Cardiac muscle cell (in vitro differentiated cells and primary cell): ENCODE measurements around the gene FSIP1. TPM values are rescaled to one million over a fixed set of nuclear protein-coding genes. Genes with fewer than 3 reads are reported as not detected.

Source experiments
- DNase-seq, 2 donors: peaks; one replicate each; pipeline versions ENCODE4 v3.0.0 to v3.0.0-alpha.2; 2010 to 2017; ENCODE audit warnings: low read depth in 1 of 2, low spot score in 1 of 2
- H3K27ac ChIP-seq: fragments of 200-600 bp; sonication (generic); 2 replicates; pipeline ENCODE4 v1.5.1; 2016
- H3K27me3 ChIP-seq: fragments of 200-600 bp; sonication (generic); 2 replicates; pipeline ENCODE4 v1.6.0; 2016; ENCODE audit warnings: control low read depth
- H3K36me3 ChIP-seq: fragments of 200-600 bp; sonication (generic); 2 replicates; pipeline ENCODE4 v1.5.1; 2016; ENCODE audit warnings: control low read depth
- H3K4me1 ChIP-seq: fragments of 200-600 bp; sonication (generic); 2 replicates; pipeline ENCODE4 v1.8.1; 2017; ENCODE audit warnings: low read depth, mild to moderate bottlenecking, mixed run types
- H3K4me3 ChIP-seq: fragments of 200-600 bp; sonication (generic); 2 replicates; pipeline ENCODE4 v1.5.1; 2016; ENCODE audit warnings: mild to moderate bottlenecking
- H3K9me3 ChIP-seq: fragments of 200-600 bp; sonication (generic); 2 replicates; pipeline ENCODE4 v1.5.1; 2017; ENCODE audit warnings: low read depth, mild to moderate bottlenecking, control low read depth
- CTCF ChIP-seq: IDR thresholded peaks from 2 replicates; pipeline ENCODE4 v1.5.1; 2012; ENCODE audit warnings: low read depth, mild to moderate bottlenecking, low read length
- polyA plus RNA-seq: library from polyadenylated mRNA; unstranded; fragments of >200 nt; fragmentation: Nextera tagmentation; extraction: Ambion mirVana; gene quantifications from 2 replicates; pipeline ENCODE4 v1.2.1, GENCODE V29; 2016
- total RNA-seq: library from RNA; depleted of rRNA; stranded (reverse); fragments of >200 nt; gene quantifications from 2 replicates; pipeline ENCODE4 v1.2.3, GENCODE V29; 2016

FSIP1 gene
- total and polyA plus RNA-seq, 2 experiments from 2014 or later: 0.15 to 0.33 TPM

DNA sequence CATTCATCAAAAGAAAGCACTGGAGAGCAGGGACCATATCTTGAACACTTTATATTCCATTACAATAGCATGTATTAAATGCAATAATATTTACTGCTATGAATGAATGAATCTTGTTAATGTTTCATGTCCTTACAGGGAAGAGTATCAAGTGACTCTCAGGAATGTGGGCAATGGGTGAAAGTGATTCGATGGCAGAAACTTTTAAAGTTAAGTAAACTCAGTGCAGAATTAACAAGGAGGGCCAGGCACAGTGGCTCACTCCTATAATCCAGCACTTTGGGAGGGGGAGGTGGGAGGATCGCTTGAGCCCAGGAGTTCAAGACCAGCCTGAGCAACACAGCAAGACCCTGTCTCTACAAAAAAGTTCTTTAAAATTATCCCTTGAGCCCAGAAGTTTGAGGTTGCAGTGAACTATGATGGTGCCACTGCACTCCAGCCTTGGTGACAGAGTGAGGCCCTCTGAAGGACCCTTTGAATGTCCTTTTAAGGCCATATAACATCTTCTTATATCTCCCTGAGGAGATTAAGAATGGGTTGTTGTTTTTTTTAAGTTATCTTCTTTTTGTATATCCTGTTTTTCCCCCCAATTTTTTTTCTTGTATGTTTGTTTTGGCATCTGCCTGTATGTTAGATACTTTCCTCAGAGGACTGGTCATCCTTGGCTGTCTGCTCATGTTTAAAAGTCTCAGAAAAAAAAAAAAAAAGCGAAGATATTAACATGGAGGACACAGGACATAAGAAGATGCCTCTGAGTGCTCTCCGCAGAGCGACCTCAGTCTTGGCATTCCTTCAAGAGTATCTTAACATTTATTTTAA, 9.6 kb upstream of the FSIP1 start:
- Histone ChIP-seq H3K27ac (no peak overlapping the region), H3K27me3 (no peaks in the 10 kb centered on the region), H3K4me1 (no peaks in the 10 kb centered on the region), H3K4me3 (no peak overlapping the region), H3K9me3 (no peaks in the 10 kb centered on the region), H3K36me3 (no peaks in the 10 kb centered on the region)
- peak in 1 of 2 donors; percentile 18 for DNase-seq
- no peak for TF ChIP-seq CTCF

DNA sequence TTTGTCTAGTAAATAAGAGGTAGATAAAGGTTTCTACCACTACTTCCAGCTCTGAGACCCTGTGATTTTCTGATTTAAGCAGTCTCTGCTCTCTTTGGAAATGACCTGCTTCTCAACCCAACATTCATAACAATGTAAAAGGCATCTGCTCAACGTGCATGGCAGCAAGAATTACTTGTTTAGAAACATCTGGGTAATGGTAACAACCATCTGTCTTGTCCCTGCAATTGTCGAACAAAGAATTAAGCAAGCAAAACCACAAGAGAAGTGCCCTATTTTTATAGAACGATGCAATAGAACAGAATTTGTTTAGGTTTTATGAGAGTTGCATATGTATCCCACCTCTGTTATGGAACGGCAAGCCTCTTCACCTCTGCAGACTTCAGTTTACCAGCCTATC, 7.1 kb upstream of the FSIP1 start:
- Histone ChIP-seq H3K4me1 (no peaks in the 10 kb centered on the region), H3K36me3 (no peaks in the 10 kb centered on the region), H3K27ac (no peak overlapping the region), H3K27me3 (no peaks in the 10 kb centered on the region), H3K4me3 (no peak overlapping the region), H3K9me3 (no peaks in the 10 kb centered on the region)
- TF ChIP-seq CTCF: no peak
- peak in 1 of 2 donors; percentile 14 for DNase-seq

DNA sequence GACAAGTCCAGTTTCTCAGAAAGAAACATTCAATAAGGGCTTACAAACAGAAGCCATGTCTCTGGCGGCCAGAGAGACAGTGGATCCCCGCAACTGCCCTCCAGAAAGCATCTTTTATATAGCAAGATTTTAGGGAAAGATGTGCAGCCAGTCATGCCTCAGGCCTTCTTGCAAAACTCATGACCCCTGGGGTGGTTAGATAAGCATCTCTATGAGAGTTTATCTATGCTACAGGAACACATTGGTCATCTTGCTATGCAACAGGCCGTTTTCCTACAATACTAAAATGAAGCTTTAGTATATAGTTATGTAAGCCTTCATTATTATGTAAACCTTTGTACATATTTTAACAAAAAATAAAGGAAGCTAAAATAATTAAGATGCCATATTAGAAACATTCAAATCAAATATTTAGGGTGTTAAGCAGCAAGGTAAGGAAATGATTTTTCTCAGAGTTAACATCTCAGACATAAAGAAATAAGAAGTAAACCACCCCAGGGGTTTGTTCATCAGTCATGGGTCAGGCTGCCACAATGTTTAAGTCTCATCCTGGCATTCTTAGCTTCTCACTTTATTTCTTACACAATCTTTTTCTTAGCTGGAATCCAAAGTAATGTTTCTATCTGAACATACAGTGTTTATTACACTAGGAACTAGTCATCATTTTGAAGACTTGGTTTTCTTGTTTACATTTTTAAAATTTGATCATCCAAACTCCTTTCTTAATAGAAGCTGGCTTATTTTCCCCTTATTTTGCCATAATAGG, 6.3 kb upstream of the FSIP1 start:
- Histone ChIP-seq H3K4me1 (no peaks in the 10 kb centered on the region), H3K4me3 (no peak overlapping the region), H3K36me3 (no peaks in the 10 kb centered on the region), H3K27ac (no peak overlapping the region), H3K9me3 (no peaks in the 10 kb centered on the region), H3K27me3 (no peaks in the 10 kb centered on the region)
- no peak for TF ChIP-seq CTCF
- peak in 1 of 2 donors; percentile 36 for DNase-seq

DNA sequence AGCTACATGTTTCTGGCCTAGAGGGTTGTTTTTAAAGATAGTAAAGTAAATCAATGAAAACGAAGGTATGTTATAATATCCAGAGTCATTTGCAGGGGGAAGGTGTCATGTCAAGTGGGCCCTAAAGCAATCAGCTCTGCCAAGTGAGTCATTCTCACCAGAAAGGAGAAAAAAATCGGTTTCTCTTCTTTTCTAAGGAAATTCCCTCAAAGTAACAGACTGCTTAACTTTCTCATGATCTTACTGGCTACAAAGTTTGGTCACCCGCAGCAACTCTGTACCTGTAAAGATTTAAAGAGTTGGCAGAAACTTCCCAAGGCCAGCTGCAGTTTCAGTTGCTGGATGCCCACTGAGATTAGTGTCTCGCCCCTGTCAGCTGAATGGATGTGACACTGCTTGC, 5.5 kb upstream of the FSIP1 start:
- Histone ChIP-seq H3K27ac (no peak overlapping the region), H3K27me3 (no peaks in the 10 kb centered on the region), H3K4me3 (no peak overlapping the region), H3K4me1 (peaks cover 8% of the 10 kb centered on the region), H3K36me3 (no peaks in the 10 kb centered on the region), H3K9me3 (no peaks in the 10 kb centered on the region)
- peak in 1 of 2 donors; percentile 32 for DNase-seq
- no peak for TF ChIP-seq CTCF

- Histone ChIP-seq H3K27ac (no peak overlapping the region), H3K4me1 (peaks cover 8% of the 10 kb centered on the region), H3K9me3 (no peaks in the 10 kb centered on the region), H3K27me3 (no peaks in the 10 kb centered on the region), H3K36me3 (no peaks in the 10 kb centered on the region), H3K4me3 (no peak overlapping the region)
- DNase-seq: no peak
- TF ChIP-seq CTCF: no peak
Observed at GRCh38 chr15:39787479-39787878, 4.8 kb upstream of the FSIP1 start.
